GM21423 (cell line): Measurements from ENCODE around the gene GALNTL6.

Experiments
- ATAC-seq: cut with Tn5 transposase; IDR thresholded peaks from one replicate; pipeline ENCODE4 v1.9.1; 2021; ENCODE audit warnings: mild to moderate bottlenecking, moderate library complexity; ENCODE audit not compliant: unreplicated experiment

The GALNTL6 gene

GRCh38 chr4:172173206-172173605, 360.0 kb downstream of the GALNTL6 start:
- ATAC-seq, result no peak

GRCh38 chr4:172177382-172177781, 364.2 kb downstream of the GALNTL6 start:
- ATAC-seq, result no peak

GRCh38 chr4:172188248-172188988, 375.2 kb downstream of the GALNTL6 start:
- ATAC-seq, result no peak

GRCh38 chr4:172202480-172203076, 389.4 kb downstream of the GALNTL6 start:
- ATAC-seq, result no peak

- ATAC-seq, result no peak
These were observed 394.1 kb downstream of the GALNTL6 start for GRCh38 chr4:172207258-172207657.

- ATAC-seq, result no peak
These were observed 394.7 kb downstream of the GALNTL6 start for GRCh38 chr4:172207886-172208285.

- ATAC-seq, result no peak
These were observed 407.5 kb downstream of the GALNTL6 start for GRCh38 chr4:172220679-172221078.

- no peak for ATAC-seq
These were observed 412.3 kb downstream of the GALNTL6 start for GRCh38 chr4:172225457-172225856.

GRCh38 chr4:172232966-172233365, 419.8 kb downstream of the GALNTL6 start:
- no peak for ATAC-seq

GRCh38 chr4:172243551-172243950, 430.3 kb downstream of the GALNTL6 start:
- ATAC-seq, result no peak

- ATAC-seq, result no peak
These were observed 432.3 kb downstream of the GALNTL6 start for GRCh38 chr4:172245516-172245915.

GRCh38 chr4:172253409-172253808, 440.2 kb downstream of the GALNTL6 start:
- ATAC-seq, result no peak

GRCh38 chr4:172256820-172257219, 443.6 kb downstream of the GALNTL6 start:
- ATAC-seq, result no peak

GRCh38 chr4:172270397-172270796, 457.2 kb downstream of the GALNTL6 start:
- no peak for ATAC-seq

GRCh38 chr4:172287117-172287516, 473.9 kb downstream of the GALNTL6 start:
- no peak for ATAC-seq

GRCh38 chr4:172305698-172306097, 492.5 kb downstream of the GALNTL6 start:
- no peak for ATAC-seq

GRCh38 chr4:172308078-172308477, 494.9 kb downstream of the GALNTL6 start:
- ATAC-seq, result no peak

- no peak for ATAC-seq
These were observed 498.5 kb downstream of the GALNTL6 start for GRCh38 chr4:172311682-172312081.

- ATAC-seq, result no peak
These were observed 510.1 kb downstream of the GALNTL6 start for GRCh38 chr4:172323288-172323687.

GRCh38 chr4:172344308-172344938, 531.2 kb downstream of the GALNTL6 start:
- no peak for ATAC-seq

GRCh38 chr4:172348426-172348825, 535.2 kb downstream of the GALNTL6 start:
- ATAC-seq, result no peak

- no peak for ATAC-seq
These were observed 539.2 kb downstream of the GALNTL6 start for GRCh38 chr4:172352356-172352755.
